ENCODE data around the gene ZCWPW2.

ZCWPW2 gene

DNA sequence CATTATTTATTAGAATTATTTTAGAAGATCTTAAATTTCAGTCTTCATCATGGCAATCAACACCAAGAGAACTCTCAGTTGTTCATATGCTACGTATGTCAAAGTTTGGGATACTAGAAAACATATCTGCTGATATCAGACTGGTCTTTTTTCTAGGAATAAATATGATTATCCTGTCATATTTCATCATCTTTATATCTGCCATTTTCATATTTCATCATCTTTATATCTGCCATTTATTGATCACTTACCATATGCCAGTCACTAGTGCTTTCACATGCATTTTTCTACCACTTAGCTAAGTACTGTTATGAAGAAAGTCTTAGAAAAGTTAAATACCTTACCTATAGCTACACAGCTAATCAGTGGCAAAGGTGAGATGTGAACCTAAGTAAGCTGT lies 2.8 kb upstream of the ZCWPW2 start:
- no peaks in the 10 kb centered on the region for H3K27me3 ChIP-seq (ENCODE audit: control insufficient read depth, low read length)
- H3K4me3 ChIP-seq (ENCODE audit: low read length) = no peak overlapping the region
- H3F3A ChIP-seq (ENCODE audit: control insufficient read depth, insufficient read depth) = 0 out of 2 replicates have a peak, but pooled peaks cover 2% of the 10 kb centered on the region
- no peaks in the 10 kb centered on the region for H4K20me1 ChIP-seq (ENCODE audit: control insufficient read depth, insufficient read depth, low read depth, low read length)
- H3K9me2 ChIP-seq (replicated peaks; ENCODE audit: control insufficient read depth, low read length) = no peaks in the 10 kb centered on the region
- 0 out of 2 replicates have a peak overlapping the region, but pooled peaks have one; percentile 15 for H3K4me2 ChIP-seq (ENCODE audit: low read length)
- no peak overlapping the region for H3K27ac ChIP-seq (ENCODE audit: low read depth, low read length)
- H3K4me1 ChIP-seq (ENCODE audit: control insufficient read depth, low read length) = peaks cover 37% of the 10 kb centered on the region
- TF ChIP-seq, protein P1, sequence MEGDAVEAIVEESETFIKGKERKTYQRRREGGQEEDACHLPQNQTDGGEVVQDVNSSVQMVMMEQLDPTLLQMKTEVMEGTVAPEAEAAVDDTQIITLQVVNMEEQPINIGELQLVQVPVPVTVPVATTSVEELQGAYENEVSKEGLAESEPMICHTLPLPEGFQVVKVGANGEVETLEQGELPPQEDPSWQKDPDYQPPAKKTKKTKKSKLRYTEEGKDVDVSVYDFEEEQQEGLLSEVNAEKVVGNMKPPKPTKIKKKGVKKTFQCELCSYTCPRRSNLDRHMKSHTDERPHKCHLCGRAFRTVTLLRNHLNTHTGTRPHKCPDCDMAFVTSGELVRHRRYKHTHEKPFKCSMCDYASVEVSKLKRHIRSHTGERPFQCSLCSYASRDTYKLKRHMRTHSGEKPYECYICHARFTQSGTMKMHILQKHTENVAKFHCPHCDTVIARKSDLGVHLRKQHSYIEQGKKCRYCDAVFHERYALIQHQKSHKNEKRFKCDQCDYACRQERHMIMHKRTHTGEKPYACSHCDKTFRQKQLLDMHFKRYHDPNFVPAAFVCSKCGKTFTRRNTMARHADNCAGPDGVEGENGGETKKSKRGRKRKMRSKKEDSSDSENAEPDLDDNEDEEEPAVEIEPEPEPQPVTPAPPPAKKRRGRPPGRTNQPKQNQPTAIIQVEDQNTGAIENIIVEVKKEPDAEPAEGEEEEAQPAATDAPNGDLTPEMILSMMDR (IDR thresholded peaks at IDR 0.05; ENCODE audit: low read depth, low read length, poor library complexity, severe bottlenecking) = no peak
- TF ChIP-seq EZH2phosphoT487 (IDR thresholded peaks at IDR 0.05; ENCODE audit: borderline replicate concordance, low read length) = no peak
- H3K9me3 ChIP-seq (ENCODE audit: control insufficient read depth, insufficient read depth, low read length) = no peaks in the 10 kb centered on the region
- peaks cover 63% of the 10 kb centered on the region for H3K79me2 ChIP-seq (ENCODE audit: control insufficient read depth, low read length)
- peaks cover 2% of the 10 kb centered on the region; the same call in 1 of the 2 replicates for H3K36me3 ChIP-seq (ENCODE audit: control insufficient read depth, low read length)

DNA sequence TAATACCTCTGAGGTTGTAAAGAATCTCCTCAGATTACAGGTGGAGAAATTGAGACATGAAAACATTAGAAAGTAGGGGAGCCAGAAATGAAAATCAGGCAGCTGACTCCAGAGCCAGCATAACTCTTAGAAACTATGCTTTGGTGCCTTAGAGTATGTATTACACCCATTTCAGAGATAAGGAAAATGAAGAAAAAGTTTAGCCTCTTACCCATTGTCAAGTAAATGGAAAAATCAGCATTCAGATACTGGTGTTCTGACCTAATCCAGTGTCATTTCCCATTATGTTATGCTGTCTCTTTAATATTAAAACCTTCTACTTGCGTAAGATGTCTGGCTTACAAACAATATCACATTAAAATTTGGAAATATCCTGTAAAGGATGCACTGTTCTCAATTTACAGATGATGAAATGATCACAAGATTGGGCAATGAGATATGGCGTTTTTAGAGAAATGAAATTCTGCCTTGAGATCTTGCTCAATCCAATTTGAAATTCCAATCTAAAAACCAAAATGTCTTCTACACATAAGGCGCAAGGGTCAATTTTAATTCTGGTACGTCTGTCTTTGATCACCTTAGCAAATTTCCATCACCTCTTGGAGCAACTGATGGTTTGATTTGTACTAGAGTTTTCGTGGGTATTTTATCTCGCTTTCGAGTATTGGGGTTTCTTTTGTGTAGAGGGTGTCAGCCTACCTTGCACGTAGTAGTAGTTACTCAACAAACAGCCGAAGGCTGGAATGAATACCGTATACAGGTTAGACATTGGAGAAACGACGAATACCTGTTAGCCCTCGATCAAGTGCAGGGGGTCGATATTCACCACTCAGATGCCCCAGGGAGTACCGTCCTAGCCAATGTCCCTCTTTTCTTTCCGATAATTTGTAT lies 902 bp upstream of the ZCWPW2 start:
- Histone ChIP-seq H3K4me3 (ENCODE audit: low read length) (peak overlapping the region; percentile 96), H3K27me3 (ENCODE audit: control insufficient read depth, low read length) (no peaks in the 10 kb centered on the region), H3K79me2 (ENCODE audit: control insufficient read depth, low read length) (peaks cover 55% of the 10 kb centered on the region), H3K36me3 (ENCODE audit: control insufficient read depth, low read length) (peaks cover 2% of the 10 kb centered on the region; the same call in 1 of the 2 replicates), H3K27ac (ENCODE audit: low read depth, low read length) (no peak overlapping the region), H3K9me3 (ENCODE audit: control insufficient read depth, insufficient read depth, low read length) (no peaks in the 10 kb centered on the region), H4K20me1 (ENCODE audit: control insufficient read depth, insufficient read depth, low read depth, low read length) (no peaks in the 10 kb centered on the region), H3F3A (ENCODE audit: control insufficient read depth, insufficient read depth) (0 out of 2 replicates have a peak, but pooled peaks cover 2% of the 10 kb centered on the region), H3K4me2 (ENCODE audit: low read length) (peak overlapping the region; percentile 86), H3K4me1 (ENCODE audit: control insufficient read depth, low read length) (peaks cover 37% of the 10 kb centered on the region), H3K9me2 (replicated peaks; ENCODE audit: control insufficient read depth, low read length) (no peaks in the 10 kb centered on the region)
- TF ChIP-seq, protein P1 (IDR thresholded peaks at IDR 0.05; ENCODE audit: low read depth, low read length, poor library complexity, severe bottlenecking) = no peak
- TF ChIP-seq EZH2phosphoT487 (IDR thresholded peaks at IDR 0.05; ENCODE audit: borderline replicate concordance, low read length) = no peak

DNA sequence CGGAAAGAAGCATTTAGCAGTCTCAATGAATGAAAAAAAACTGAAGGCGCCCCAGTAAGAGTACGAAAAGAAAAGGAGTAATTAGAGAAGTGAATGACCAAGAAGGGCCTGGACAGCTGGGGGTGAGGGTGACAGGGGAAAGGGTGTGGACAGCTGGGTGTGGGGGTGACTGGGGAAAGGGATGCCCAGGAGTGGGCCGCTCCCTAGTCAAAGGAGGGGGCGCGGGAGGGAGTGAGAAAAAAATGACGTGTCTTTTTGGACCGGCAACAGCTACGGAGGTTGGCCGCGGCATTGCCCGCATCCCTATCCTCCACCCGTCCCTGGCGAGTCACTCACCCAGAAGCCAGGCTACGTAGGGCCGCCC lies 274 bp upstream of the ZCWPW2 start:
- Histone ChIP-seq H3K27me3 (ENCODE audit: control insufficient read depth, low read length) (no peaks in the 10 kb centered on the region), H3K79me2 (ENCODE audit: control insufficient read depth, low read length) (peaks cover 50% of the 10 kb centered on the region), H3F3A (ENCODE audit: control insufficient read depth, insufficient read depth) (0 out of 2 replicates have a peak, but pooled peaks cover 2% of the 10 kb centered on the region), H3K36me3 (ENCODE audit: control insufficient read depth, low read length) (peaks cover 2% of the 10 kb centered on the region; the same call in 1 of the 2 replicates), H3K4me3 (ENCODE audit: low read length) (peak overlapping the region; percentile 96), H3K4me1 (ENCODE audit: control insufficient read depth, low read length) (peaks cover 37% of the 10 kb centered on the region), H3K9me3 (ENCODE audit: control insufficient read depth, insufficient read depth, low read length) (no peaks in the 10 kb centered on the region), H3K27ac (ENCODE audit: low read depth, low read length) (peak overlapping the region; percentile 55; the same call in 1 of the 2 replicates), H4K20me1 (ENCODE audit: control insufficient read depth, insufficient read depth, low read depth, low read length) (no peaks in the 10 kb centered on the region), H3K4me2 (ENCODE audit: low read length) (peak overlapping the region; percentile 86), H3K9me2 (replicated peaks; ENCODE audit: control insufficient read depth, low read length) (no peaks in the 10 kb centered on the region)
- no peak for TF ChIP-seq EZH2phosphoT487 (IDR thresholded peaks at IDR 0.05; ENCODE audit: borderline replicate concordance, low read length)
- TF ChIP-seq, protein P1 (IDR thresholded peaks at IDR 0.05; ENCODE audit: low read depth, low read length, poor library complexity, severe bottlenecking) = no peak
